SK-N-SH (cell line): ENCODE measurements around the gene AQP9. TPM values are rescaled to one million over a fixed set of nuclear protein-coding genes. Genes with fewer than 3 reads are reported as not detected.

ENCODE experiments used
- CTCF ChIA-PET: fragments of 300-600, 350-600 bp; formaldehyde crosslinking; extraction: SDS; loops from one replicate; lab custom pipeline; 2021; lab: Yijun Ruan, JAX
- POLR2A ChIA-PET: fragments of 350-600 bp; sonication (Branson Sonifier 250); formaldehyde crosslinking; extraction: SDS; loops from one replicate; lab custom pipeline; 2020; ENCODE audit warnings: antibody characterized with exemption, inconsistent platforms; lab: Yijun Ruan, JAX
- DNase-seq: peaks from one replicate; pipeline ENCODE4 v3.0.0; 2012
- H2AFZ ChIP-seq: fragments of 200-600 bp; sonication (generic); 2 replicates; pipeline ENCODE4 v1.8.1; 2016; ENCODE audit warnings: antibody characterized with exemption, mild to moderate bottlenecking, low read depth
- H3F3A ChIP-seq: fragments of 200-600 bp; sonication (generic); replicated peaks from 2 replicates; pipeline ENCODE3; 2016; ENCODE audit warnings: antibody characterized with exemption, mild to moderate bottlenecking; ENCODE audit not compliant: insufficient read depth
- H3K27ac ChIP-seq, 2 experiments: fragments of 200-500 bp in 1 of 2; fragments of 200-600 bp in 1 of 2; sonication (Bioruptor generic) in 1 of 2; sonication (generic), shearing (Covaris generic) in 1 of 2; 2 replicates each; pipeline versions ENCODE4 v1.5.1 to v1.6.1; 2014 to 2016; ENCODE audit warnings: low read depth in 2 of 2, inconsistent platforms in 1 of 2, low read length in 1 of 2, mild to moderate bottlenecking in 1 of 2, mixed read lengths in 1 of 2
- H3K27me3 ChIP-seq: fragments of 200-600 bp; sonication (generic), shearing (Covaris generic); 2 replicates; pipeline ENCODE4 v1.6.1; 2016; ENCODE audit warnings: mixed run types; ENCODE audit not compliant: insufficient read depth
- H3K36me3 ChIP-seq, 2 experiments: fragments of 200-500 bp in 1 of 2; fragments of 200-600 bp in 1 of 2; sonication (Bioruptor generic) in 1 of 2; sonication (generic) in 1 of 2; replicated peaks in 1 of 2; 2 replicates each; pipeline versions ENCODE3 to v1.5.1; 2014 to 2016; ENCODE audit warnings: low read length in 1 of 2, mild to moderate bottlenecking in 1 of 2; ENCODE audit not compliant: insufficient read depth in 2 of 2, control insufficient read depth in 1 of 2
- H3K4me1 ChIP-seq, 2 experiments: fragments of 200-500 bp in 1 of 2; fragments of 200-600 bp in 1 of 2; sonication (Bioruptor generic) in 1 of 2; sonication (generic), shearing (Covaris generic) in 1 of 2; 2 replicates each; pipeline versions ENCODE4 v1.5.1 to v1.6.1; 2014 to 2016; ENCODE audit warnings: low read depth in 1 of 2, low read length in 1 of 2, mixed run types in 1 of 2; ENCODE audit not compliant: insufficient read depth in 2 of 2, control insufficient read depth in 1 of 2
- H3K4me2 ChIP-seq: fragments of 200-600 bp; sonication (generic), shearing (Covaris generic); 2 replicates; pipeline ENCODE4 v1.6.1; 2017; ENCODE audit warnings: mixed run types
- H3K4me3 ChIP-seq, 2 experiments: fragments of 200-500 bp in 1 of 2; fragments of 200-600 bp in 1 of 2; sonication (Bioruptor generic) in 1 of 2; sonication (generic), shearing (Covaris generic) in 1 of 2; 2 replicates each; pipeline versions ENCODE4 v1.5.1 to v1.8.1; 2014 to 2016; ENCODE audit warnings: low read depth in 2 of 2, inconsistent platforms in 1 of 2, low read length in 1 of 2, mild to moderate bottlenecking in 1 of 2, mixed read lengths in 1 of 2, moderate library complexity in 1 of 2
- H3K79me2 ChIP-seq: fragments of 200-600 bp; sonication (generic); 2 replicates; pipeline ENCODE4 v1.8.1; 2017; ENCODE audit warnings: mild to moderate bottlenecking; ENCODE audit not compliant: insufficient read depth
- H3K9ac ChIP-seq: fragments of 200-600 bp; sonication (generic); 2 replicates; pipeline ENCODE4 v1.6.1; 2017; ENCODE audit warnings: mixed run types
- H3K9me2 ChIP-seq: fragments of 200-600 bp; sonication (generic); 2 replicates; pipeline ENCODE4 v1.6.1; 2017; ENCODE audit warnings: mixed run types
- H3K9me3 ChIP-seq: fragments of 200-600 bp; sonication (generic); 2 replicates; pipeline ENCODE4 v1.6.1; 2017; ENCODE audit warnings: mixed run types, mild to moderate bottlenecking, moderate library complexity
- H4K20me1 ChIP-seq: fragments of 200-600 bp; sonication (generic); 2 replicates; pipeline ENCODE4 v1.6.1; 2017; ENCODE audit warnings: mild to moderate bottlenecking, mixed run types; ENCODE audit not compliant: insufficient read depth
- CHD2 ChIP-seq: fragments of 150-350 bp; IDR thresholded peaks from 2 replicates; pipeline ENCODE4 v1.6.1; 2018; ENCODE audit warnings: low read length; ENCODE audit not compliant: partially characterized antibody
- CTCF ChIP-seq: fragments of 200-600 bp; sonication (generic); IDR thresholded peaks from 2 replicates; pipeline ENCODE4 v1.6.1; 2017; ENCODE audit warnings: antibody characterized with exemption, mild to moderate bottlenecking, moderate library complexity
- EP300 ChIP-seq, 2 experiments: IDR thresholded peaks; 2 replicates each; pipeline versions ENCODE4 v1.4.0 to v1.6.1; 2012; ENCODE audit warnings: borderline replicate concordance in 1 of 2, low read depth in 1 of 2, low read length in 1 of 2
- EZH2phosphoT487 ChIP-seq: fragments of 200-600 bp; sonication (generic); IDR thresholded peaks from 2 replicates; pipeline ENCODE4 v1.6.1; 2017; ENCODE audit warnings: low read depth, mixed run types, mild to moderate bottlenecking, antibody characterized with exemption, moderate library complexity, borderline replicate concordance
- FOXM1 ChIP-seq: IDR thresholded peaks from 2 replicates; pipeline ENCODE4 v1.4.0; 2012; ENCODE audit warnings: low read depth, mild to moderate bottlenecking
- GATA2 ChIP-seq: sonication (generic); formaldehyde crosslinking; IDR thresholded peaks from 2 replicates; pipeline ENCODE4 v1.5.0; 2020; ENCODE audit warnings: mild to moderate bottlenecking, missing genetic modification reagents
- JUND ChIP-seq: IDR thresholded peaks from 2 replicates; pipeline ENCODE4 v1.4.0; 2012
- MAX ChIP-seq: IDR thresholded peaks from 2 replicates; pipeline ENCODE4 v1.4.0; 2012; ENCODE audit warnings: low read depth
- MXI1 ChIP-seq: IDR thresholded peaks from 2 replicates; pipeline ENCODE4 v1.6.1; 2012; ENCODE audit warnings: mild to moderate bottlenecking, low read depth, low read length, improper control_type of control experiment
- NFIC ChIP-seq: IDR thresholded peaks from 2 replicates; pipeline ENCODE4 v1.4.0; 2012; ENCODE audit warnings: borderline replicate concordance
- NRF1 ChIP-seq: IDR thresholded peaks from 2 replicates; pipeline ENCODE4 v1.6.1; 2012; ENCODE audit warnings: low read depth, mild to moderate bottlenecking, low read length
- POLR2AphosphoS5 ChIP-seq: IDR thresholded peaks from 2 replicates; pipeline ENCODE4 v1.6.1; 2012; ENCODE audit warnings: low read depth, low read length
- RFX5 ChIP-seq: IDR thresholded peaks from 2 replicates; pipeline ENCODE4 v1.6.1; 2012; ENCODE audit warnings: mild to moderate bottlenecking, improper control_type of control experiment, low read length
- RXRA ChIP-seq: IDR thresholded peaks from 2 replicates; pipeline ENCODE4 v1.4.0; 2012; ENCODE audit warnings: low read depth, mild to moderate bottlenecking, borderline replicate concordance
- SIN3A ChIP-seq: IDR thresholded peaks from 2 replicates; pipeline ENCODE4 v1.6.1; 2012; ENCODE audit warnings: low read depth, mild to moderate bottlenecking, low read length, moderate library complexity, borderline replicate concordance
- TCF12 ChIP-seq: IDR thresholded peaks from 2 replicates; pipeline ENCODE4 v1.4.0; 2012
- TEAD4 ChIP-seq: IDR thresholded peaks from 2 replicates; pipeline ENCODE4 v1.4.0; 2012; ENCODE audit warnings: mild to moderate bottlenecking, borderline replicate concordance; ENCODE audit not compliant: insufficient read depth
- USF2 ChIP-seq: fragments of 150-350 bp; IDR thresholded peaks from 2 replicates; pipeline ENCODE4 v1.6.1; 2017; ENCODE audit warnings: antibody characterized with exemption, low read length, low read depth, borderline replicate concordance
- YY1 ChIP-seq: IDR thresholded peaks from 2 replicates; pipeline ENCODE4 v1.4.0; 2012; ENCODE audit warnings: low read depth, mild to moderate bottlenecking
- WGBS: methylation state at CpG from one replicate; pipeline ENCODE4 v1.1.6; 2017; ENCODE audit warnings: low lambda C conversion rate; 5-methylcytosine and 5-hydroxymethylcytosine counted together
- polyA plus RNA-seq, 3 experiments: library from polyadenylated mRNA; depleted of rRNA; stranded (reverse); fragments of >200 nt; gene quantifications; 2 replicates each; pipeline ENCODE4 v1.2.3, GENCODE V29; 2012

AQP9 gene
- polyA plus RNA-seq, 1 of the 3 experiments (the other 2 are of a cell fraction) = not detected

DNA sequence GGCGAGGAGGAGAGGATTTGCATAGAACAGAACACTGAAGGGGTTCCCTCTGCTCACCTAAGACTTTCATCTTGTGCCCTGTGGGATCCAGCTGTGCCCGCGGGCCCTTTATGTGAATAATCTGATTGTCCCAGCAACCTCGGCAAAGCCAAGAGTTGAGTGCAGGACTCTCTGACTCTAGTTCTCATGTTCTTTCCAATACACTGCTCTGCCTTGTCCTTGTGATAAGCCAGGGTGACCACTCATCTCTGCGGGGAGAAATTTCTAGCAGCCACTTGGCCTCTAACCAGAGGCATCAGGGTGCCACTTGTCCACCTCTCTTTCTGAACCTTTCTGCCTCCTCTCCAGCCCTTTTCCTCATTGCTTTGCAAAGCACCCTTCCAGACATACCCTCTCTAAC is 31.8 kb downstream of the AQP9 start:
- Histone ChIP-seq H3K27me3 (no peaks in the 10 kb centered on the region), H3F3A (no peaks in the 10 kb centered on the region), H3K9ac (no peak overlapping the region), H3K4me2 (no peak overlapping the region), H3K27ac (no peak overlapping the region), H3K79me2 (no peaks in the 10 kb centered on the region), H2AFZ (no peak overlapping the region), H4K20me1 (no peaks in the 10 kb centered on the region), H3K36me3 (no peaks in the 10 kb centered on the region), H3K9me3 (no peaks in the 10 kb centered on the region), H3K4me1 (no peaks in the 10 kb centered on the region; a peak in 2 of 4 replicates), H3K9me2 (no peaks in the 10 kb centered on the region), H3K4me3 (no peak overlapping the region)
- DNase-seq = no peak
- WGBS = 80% methylated on average over 5 of the region's 5 CpGs
- ChIA-PET CTCF (no interaction called here), POLR2A (no interaction called here)
- TF ChIP-seq NFIC (no peak), POLR2AphosphoS5 (no peak), MXI1 (no peak), TEAD4 (no peak), RFX5 (no peak), RXRA (no peak)

DNA sequence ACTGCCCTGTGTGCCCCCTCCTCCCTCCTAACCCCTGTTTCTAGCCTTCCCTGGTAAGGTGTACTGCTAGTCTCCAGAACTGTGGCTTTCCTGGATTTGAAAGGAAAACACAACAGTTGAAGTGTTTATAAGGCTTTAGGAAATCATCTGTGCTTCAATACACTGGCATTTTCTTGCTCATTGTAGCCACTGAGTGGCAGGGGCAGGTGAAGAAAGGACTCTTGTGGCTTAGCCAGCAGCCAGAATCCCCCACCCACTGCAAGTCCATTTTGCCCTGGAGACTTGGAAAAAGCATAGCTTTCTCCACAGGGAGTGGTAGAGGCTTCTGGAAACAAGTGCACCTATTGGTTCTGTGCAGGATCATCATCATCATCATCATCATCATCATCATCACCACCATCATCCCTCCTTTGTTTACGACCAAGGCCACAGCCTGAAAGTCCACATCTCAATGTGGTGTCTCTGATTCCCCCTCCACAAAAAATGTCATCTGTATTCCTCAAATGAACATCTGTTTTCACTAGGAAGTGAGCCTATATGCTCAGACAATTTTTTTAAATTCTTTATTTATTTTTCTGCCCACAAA is 33.4 kb downstream of the AQP9 start:
- ChIA-PET POLR2A (no interaction called here), CTCF (interaction anchor here (4.7 kb wide), 1 partner anchor 12 kb away, joined by 32 read pairs; no protein-coding TSS in a partner anchor)

More for the DNA sequence above, 33.4 kb downstream of the AQP9 start:
- Histone ChIP-seq H3K4me1 (no peaks in the 10 kb centered on the region; a peak in 1 of 4 replicates), H3K27me3 (no peaks in the 10 kb centered on the region; the same call in 1 of the 2 replicates), H3K9ac (no peak overlapping the region), H3K9me2 (no peaks in the 10 kb centered on the region), H4K20me1 (no peaks in the 10 kb centered on the region), H3K4me2 (no peak overlapping the region), H3K36me3 (no peaks in the 10 kb centered on the region), H3K79me2 (no peaks in the 10 kb centered on the region), H3K4me3 (no peak overlapping the region)
- 27% methylated on average over 1 of the region's 1 CpG for WGBS
- DNase-seq = no peak
- TF ChIP-seq GATA2 (no peak), MXI1 (no peak), FOXM1 (no peak), NRF1 (no peak), NFIC (no peak), TEAD4 (no peak), EP300 (IDR thresholded peaks at IDR 0.05; ENCODE audit: borderline replicate concordance in 1 of 2, low read depth in 1 of 2, low read length in 1 of 2) (no peak), TCF12 (no peak), EZH2phosphoT487 (no peak), JUND (no peak), CTCF (no peak), POLR2AphosphoS5 (no peak), MAX (no peak), RFX5 (no peak), USF2 (no peak), SIN3A (no peak), YY1 (no peak), CHD2 (no peak)
- TF ChIP-seq, all 33 proteins: peak for 0
- Histone ChIP-seq H2AFZ (no peak overlapping the region), H3K9me3 (no peaks in the 10 kb centered on the region), H3K27ac (no peak overlapping the region), H3F3A (no peaks in the 10 kb centered on the region)
